ENCODE data around the gene CAPN12.
"Not testable (repeated sequence)": the region's sequence is repeated elsewhere in the genome, so short reads cannot be mapped to it uniquely, and the experiment has no call there.

CAPN12 gene

GRCh38 chr19:38770949-38771275 is 26.6 kb upstream of the CAPN12 start:
- not testable (repeated sequence) for DNase-seq

GRCh38 chr19:38770228-38770948 is 26.1 kb upstream of the CAPN12 start:
- DNase-seq, result not testable (repeated sequence)

GRCh38 chr19:38769635-38770211 is 25.4 kb upstream of the CAPN12 start:
- DNase-seq, result peak; percentile 19

- DNase-seq, result no peak
These were observed 22.2 kb upstream of the CAPN12 start for GRCh38 chr19:38766276-38767047.

- DNase-seq, result no peak
These were observed 20.9 kb upstream of the CAPN12 start for GRCh38 chr19:38765214-38765613.

GRCh38 chr19:38763795-38764220 is 19.5 kb upstream of the CAPN12 start:
- DNase-seq, result no peak

GRCh38 chr19:38761884-38762389 is 17.7 kb upstream of the CAPN12 start:
- DNase-seq, result not testable (repeated sequence)

- not testable (repeated sequence) for DNase-seq
These were observed 16.7 kb upstream of the CAPN12 start for GRCh38 chr19:38760805-38761517.

GRCh38 chr19:38759590-38760003 is 15.3 kb upstream of the CAPN12 start:
- DNase-seq, result no peak

- DNase-seq, result not testable (repeated sequence)
These were observed 9.9 kb upstream of the CAPN12 start for GRCh38 chr19:38754196-38754595.

- DNase-seq, result not testable (repeated sequence)
These were observed 9.5 kb upstream of the CAPN12 start for GRCh38 chr19:38753783-38754182.

GRCh38 chr19:38745316-38745715 is 1.0 kb upstream of the CAPN12 start:
- DNase-seq, result no peak

GRCh38 chr19:38744874-38745273 is 600 bp upstream of the CAPN12 start:
- DNase-seq, result no peak

GRCh38 chr19:38743394-38744297 is 628 bp downstream of the CAPN12 start:
- no peak for DNase-seq

- no peak for DNase-seq
These were observed 1.4 kb downstream of the CAPN12 start for GRCh38 chr19:38742906-38743305.

- no peak for DNase-seq
These were observed 2.0 kb downstream of the CAPN12 start for GRCh38 chr19:38742296-38742695.

GRCh38 chr19:38741670-38742069 is 2.6 kb downstream of the CAPN12 start:
- no peak for DNase-seq

- no peak for DNase-seq
These were observed 3.3 kb downstream of the CAPN12 start for GRCh38 chr19:38740932-38741331.

- DNase-seq, result no peak
These were observed 4.0 kb downstream of the CAPN12 start for GRCh38 chr19:38740257-38740592.

GRCh38 chr19:38739440-38740256 is 4.6 kb downstream of the CAPN12 start:
- DNase-seq, result no peak
